HL-60 (cell line): ENCODE measurements around the gene IL36B.

ENCODE experiments used
- POLR2AphosphoS5 ChIP-seq: IDR thresholded peaks from 2 replicates; pipeline ENCODE4 v1.6.1; 2012; ENCODE audit warnings: low read depth
- REST ChIP-seq: IDR thresholded peaks from 2 replicates; pipeline ENCODE4 v1.6.1; 2012; ENCODE audit warnings: low read depth; ENCODE audit not compliant: insufficient replicate concordance
- SPI1 ChIP-seq: IDR thresholded peaks from 2 replicates; pipeline ENCODE4 v1.6.1; 2012; ENCODE audit warnings: low read depth, mild to moderate bottlenecking, borderline replicate concordance
- TF ChIP-seq, protein P1 (sequence below): IDR thresholded peaks from one replicate; pipeline ENCODE4 v1.5.1; 2011; ENCODE audit warnings: low read length, control low read depth, inconsistent platforms; ENCODE audit not compliant: insufficient read depth

- TF ChIP-seq POLR2AphosphoS5 (no peak), REST (no peak), SPI1 (no peak)
- TF ChIP-seq, protein P1, sequence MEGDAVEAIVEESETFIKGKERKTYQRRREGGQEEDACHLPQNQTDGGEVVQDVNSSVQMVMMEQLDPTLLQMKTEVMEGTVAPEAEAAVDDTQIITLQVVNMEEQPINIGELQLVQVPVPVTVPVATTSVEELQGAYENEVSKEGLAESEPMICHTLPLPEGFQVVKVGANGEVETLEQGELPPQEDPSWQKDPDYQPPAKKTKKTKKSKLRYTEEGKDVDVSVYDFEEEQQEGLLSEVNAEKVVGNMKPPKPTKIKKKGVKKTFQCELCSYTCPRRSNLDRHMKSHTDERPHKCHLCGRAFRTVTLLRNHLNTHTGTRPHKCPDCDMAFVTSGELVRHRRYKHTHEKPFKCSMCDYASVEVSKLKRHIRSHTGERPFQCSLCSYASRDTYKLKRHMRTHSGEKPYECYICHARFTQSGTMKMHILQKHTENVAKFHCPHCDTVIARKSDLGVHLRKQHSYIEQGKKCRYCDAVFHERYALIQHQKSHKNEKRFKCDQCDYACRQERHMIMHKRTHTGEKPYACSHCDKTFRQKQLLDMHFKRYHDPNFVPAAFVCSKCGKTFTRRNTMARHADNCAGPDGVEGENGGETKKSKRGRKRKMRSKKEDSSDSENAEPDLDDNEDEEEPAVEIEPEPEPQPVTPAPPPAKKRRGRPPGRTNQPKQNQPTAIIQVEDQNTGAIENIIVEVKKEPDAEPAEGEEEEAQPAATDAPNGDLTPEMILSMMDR: no peak
Observed at GRCh38 chr2:113073325-113073834, 20.7 kb upstream of the IL36B start.
